ENCODE measurements around the gene EFNA5.
A peak's percentile ranks its signal among the peaks of the same experiment; 100 is the strongest.

The EFNA5 gene

DNA sequence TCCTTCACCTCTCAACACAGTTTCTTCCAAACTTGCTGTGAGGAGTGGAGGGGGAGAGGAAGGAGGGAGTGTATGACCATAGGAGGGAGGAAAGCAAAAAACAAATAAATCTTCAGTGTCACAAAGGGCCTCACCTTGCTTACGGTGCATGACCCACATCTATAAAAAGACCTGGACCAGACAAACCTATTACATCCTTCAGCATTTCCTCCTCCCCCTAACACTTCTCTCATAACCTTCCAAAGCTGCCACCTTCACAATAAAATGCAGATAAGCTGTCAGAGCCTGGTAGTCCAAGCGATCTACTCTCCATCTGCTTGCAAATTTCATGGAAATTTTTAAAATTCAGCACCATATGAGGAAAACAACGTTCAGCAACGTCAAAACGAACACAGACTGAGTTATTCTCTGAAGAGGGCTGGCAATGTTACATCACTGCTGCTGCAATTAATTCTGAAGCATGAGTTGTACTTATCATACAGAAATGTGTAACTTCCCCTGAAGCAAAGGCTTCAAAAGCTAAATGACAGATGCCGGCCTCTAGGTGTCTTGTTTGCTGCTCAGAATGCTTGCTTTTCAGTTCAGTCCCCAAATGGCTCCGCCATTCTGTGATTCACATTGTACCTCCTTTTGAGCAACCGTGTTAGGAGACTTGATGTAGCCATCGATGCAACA is 62.9 kb downstream of the EFNA5 start:
- Histone ChIP-seq H3K27ac (no peak overlapping the region), H3K9me3 (ENCODE audit: low read depth, low read length) (no peaks in the 10 kb centered on the region), H3K4me3 (no peak overlapping the region), H3K9ac (ENCODE audit: insufficient read length) (no peak overlapping the region), H3K36me3 (ENCODE audit: insufficient read depth, low read length) (no peaks in the 10 kb centered on the region)
- TF ChIP-seq FOXP2 (optimal IDR thresholded peaks at IDR 0.05; ENCODE audit: control extremely low read depth, extremely low read length, insufficient read depth) = no peak
- TF ChIP-seq POLR2AphosphoS5 (IDR thresholded peaks at IDR 0.05; ENCODE audit: borderline replicate concordance, low read depth, low read length) = no peak
- no peak for TF ChIP-seq EZH2 (IDR thresholded peaks at IDR 0.05)
- DNase-seq (ENCODE audit: low read depth, low spot score) = no peak

- TF ChIP-seq EZH2 (IDR thresholded peaks at IDR 0.05) = no peak
- TF ChIP-seq POLR2AphosphoS5 (IDR thresholded peaks at IDR 0.05; ENCODE audit: borderline replicate concordance, low read depth, low read length) = no peak
- no peak for TF ChIP-seq FOXP2 (optimal IDR thresholded peaks at IDR 0.05; ENCODE audit: control extremely low read depth, extremely low read length, insufficient read depth)
- DNase-seq (ENCODE audit: low read depth, low spot score) = no peak
- Histone ChIP-seq H3K9me3 (ENCODE audit: low read depth, low read length) (no peaks in the 10 kb centered on the region), H3K9ac (ENCODE audit: insufficient read length) (no peak overlapping the region), H3K27ac (no peak overlapping the region), H3K36me3 (ENCODE audit: insufficient read depth, low read length) (no peaks in the 10 kb centered on the region), H3K4me3 (no peak overlapping the region)
These were observed 63.5 kb downstream of the EFNA5 start for GRCh38 chr5:107607196-107607595.

DNA sequence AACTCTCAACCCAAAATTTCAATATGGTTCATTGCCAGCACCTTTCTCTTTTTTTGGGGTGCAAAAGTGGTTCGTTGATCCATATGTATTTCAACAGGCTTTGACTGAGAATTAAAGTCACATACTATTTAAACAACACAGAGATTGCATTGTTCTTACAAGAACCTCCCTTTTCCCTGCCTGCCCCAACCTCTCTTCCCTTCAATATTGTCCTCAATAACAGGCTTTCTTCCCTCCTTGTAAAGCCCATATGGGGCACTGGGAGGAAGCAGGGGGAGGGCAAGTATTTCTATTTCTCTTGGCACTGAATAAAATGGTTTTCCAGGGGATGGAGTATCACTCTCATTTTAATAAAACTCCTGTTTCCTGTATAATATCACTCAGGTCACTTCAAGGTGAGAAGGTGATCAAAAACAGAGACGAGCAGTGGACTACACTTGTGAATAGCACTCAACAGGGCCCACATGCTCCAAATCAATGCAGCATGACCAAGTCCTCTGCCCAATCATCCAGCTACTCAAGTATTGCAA is 65.1 kb downstream of the EFNA5 start:
- DNase-seq (ENCODE audit: low read depth, low spot score) = no peak
- H3K4me3 ChIP-seq = peak overlapping the region; percentile 42; the same call in 1 of the 2 replicates
- no peak overlapping the region for H3K9ac ChIP-seq (ENCODE audit: insufficient read length)
- H3K36me3 ChIP-seq (ENCODE audit: insufficient read depth, low read length) = no peaks in the 10 kb centered on the region
- no peak overlapping the region for H3K27ac ChIP-seq
- no peak for TF ChIP-seq POLR2AphosphoS5 (IDR thresholded peaks at IDR 0.05; ENCODE audit: borderline replicate concordance, low read depth, low read length)
- TF ChIP-seq EZH2 (IDR thresholded peaks at IDR 0.05) = no peak
- no peak for TF ChIP-seq FOXP2 (optimal IDR thresholded peaks at IDR 0.05; ENCODE audit: control extremely low read depth, extremely low read length, insufficient read depth)
- no peaks in the 10 kb centered on the region for H3K9me3 ChIP-seq (ENCODE audit: low read depth, low read length)

- H3K36me3 ChIP-seq (ENCODE audit: insufficient read depth, low read length) = no peaks in the 10 kb centered on the region
- no peak overlapping the region for H3K27ac ChIP-seq
- H3K9me3 ChIP-seq (ENCODE audit: low read depth, low read length) = no peaks in the 10 kb centered on the region
- peak overlapping the region; percentile 42; the same call in 1 of the 2 replicates for H3K4me3 ChIP-seq
- TF ChIP-seq POLR2AphosphoS5 (IDR thresholded peaks at IDR 0.05; ENCODE audit: borderline replicate concordance, low read depth, low read length) (0 out of 2 replicates have a peak, but pooled peaks have one; percentile 20), FOXP2 (optimal IDR thresholded peaks at IDR 0.05; ENCODE audit: control extremely low read depth, extremely low read length, insufficient read depth) (no peak), EZH2 (IDR thresholded peaks at IDR 0.05) (no peak)
- no peak overlapping the region for H3K9ac ChIP-seq (ENCODE audit: insufficient read length)
- no peak for DNase-seq (ENCODE audit: low read depth, low spot score)
These were observed 65.7 kb downstream of the EFNA5 start for GRCh38 chr5:107604990-107605389.

GRCh38 chr5:107604146-107604910 is 66.4 kb downstream of the EFNA5 start:
- Histone ChIP-seq H3K9me3 (ENCODE audit: low read depth, low read length) (no peaks in the 10 kb centered on the region), H3K36me3 (ENCODE audit: insufficient read depth, low read length) (no peaks in the 10 kb centered on the region), H3K27ac (no peak overlapping the region), H3K9ac (ENCODE audit: insufficient read length) (no peak overlapping the region), H3K4me3 (no peak overlapping the region)
- TF ChIP-seq POLR2AphosphoS5 (IDR thresholded peaks at IDR 0.05; ENCODE audit: borderline replicate concordance, low read depth, low read length) (no peak), EZH2 (IDR thresholded peaks at IDR 0.05) (no peak), FOXP2 (optimal IDR thresholded peaks at IDR 0.05; ENCODE audit: control extremely low read depth, extremely low read length, insufficient read depth) (no peak)
- DNase-seq (ENCODE audit: low read depth, low spot score) = no peak

DNA sequence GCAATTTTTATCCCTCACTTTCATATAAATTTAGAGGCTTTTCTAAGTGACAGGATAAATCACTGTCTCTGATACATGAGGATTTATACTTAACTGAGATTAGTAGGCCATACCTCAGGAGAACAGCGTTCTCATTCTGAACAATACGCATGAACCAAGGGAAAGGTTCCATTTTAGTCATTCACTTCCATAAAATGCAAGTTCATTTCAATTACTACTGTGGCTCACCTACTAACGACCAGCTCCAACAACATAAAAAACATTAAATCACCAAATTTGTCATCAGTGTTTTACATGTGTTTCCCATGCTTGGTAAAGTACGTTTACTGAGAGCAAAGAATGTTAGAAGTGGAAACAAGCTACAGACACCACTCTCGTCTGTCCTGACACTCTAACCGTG is 67.4 kb downstream of the EFNA5 start:
- TF ChIP-seq FOXP2 (optimal IDR thresholded peaks at IDR 0.05; ENCODE audit: control extremely low read depth, extremely low read length, insufficient read depth) = no peak
- no peak for TF ChIP-seq POLR2AphosphoS5 (IDR thresholded peaks at IDR 0.05; ENCODE audit: borderline replicate concordance, low read depth, low read length)
- no peak for TF ChIP-seq EZH2 (IDR thresholded peaks at IDR 0.05)
- H3K4me3 ChIP-seq = no peak overlapping the region
- H3K36me3 ChIP-seq (ENCODE audit: insufficient read depth, low read length) = no peaks in the 10 kb centered on the region
- no peaks in the 10 kb centered on the region for H3K9me3 ChIP-seq (ENCODE audit: low read depth, low read length)
- DNase-seq (ENCODE audit: low read depth, low spot score) = no peak
- no peak overlapping the region for H3K27ac ChIP-seq
- H3K9ac ChIP-seq (ENCODE audit: insufficient read length) = no peak overlapping the region

- H3K27ac ChIP-seq = no peak overlapping the region
- TF ChIP-seq EZH2 (IDR thresholded peaks at IDR 0.05) = no peak
- no peak for TF ChIP-seq POLR2AphosphoS5 (IDR thresholded peaks at IDR 0.05; ENCODE audit: borderline replicate concordance, low read depth, low read length)
- TF ChIP-seq FOXP2 (optimal IDR thresholded peaks at IDR 0.05; ENCODE audit: control extremely low read depth, extremely low read length, insufficient read depth) = no peak
- H3K9ac ChIP-seq (ENCODE audit: insufficient read length) = no peak overlapping the region
- no peak for DNase-seq (ENCODE audit: low read depth, low spot score)
- no peaks in the 10 kb centered on the region for H3K9me3 ChIP-seq (ENCODE audit: low read depth, low read length)
- H3K4me3 ChIP-seq = no peak overlapping the region
- H3K36me3 ChIP-seq (ENCODE audit: insufficient read depth, low read length) = no peaks in the 10 kb centered on the region
These were observed 67.8 kb downstream of the EFNA5 start for GRCh38 chr5:107602896-107603295.

DNA sequence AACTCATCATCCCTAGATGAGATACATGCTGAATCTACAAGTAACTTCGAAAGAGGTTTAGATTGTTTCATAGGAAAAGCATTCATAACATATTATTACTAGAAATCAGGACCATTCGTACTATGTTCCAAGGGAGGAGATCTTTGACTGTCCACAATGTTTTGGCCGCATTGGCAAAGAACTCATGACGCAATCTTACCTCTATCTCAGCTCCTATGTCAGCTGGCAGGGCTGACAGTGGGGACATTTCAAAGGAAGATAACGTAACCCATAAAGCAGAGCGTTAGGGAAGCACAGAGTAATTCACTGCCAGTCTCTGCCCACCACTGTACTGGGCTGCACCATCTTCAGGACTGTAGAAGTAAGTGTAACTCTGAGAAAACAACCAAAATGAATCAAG is 69.7 kb downstream of the EFNA5 start:
- Histone ChIP-seq H3K9me3 (ENCODE audit: low read depth, low read length) (no peaks in the 10 kb centered on the region), H3K27ac (no peak overlapping the region), H3K36me3 (ENCODE audit: insufficient read depth, low read length) (no peaks in the 10 kb centered on the region), H3K9ac (ENCODE audit: insufficient read length) (no peak overlapping the region), H3K4me3 (no peak overlapping the region)
- TF ChIP-seq FOXP2 (optimal IDR thresholded peaks at IDR 0.05; ENCODE audit: control extremely low read depth, extremely low read length, insufficient read depth) = no peak
- no peak for DNase-seq (ENCODE audit: low read depth, low spot score)

Data from SK-N-MC (cell line).